Measurements from ENCODE around the gene THY1.
"Not testable (repeated sequence)": the region's sequence is repeated elsewhere in the genome, so short reads cannot be mapped to it uniquely, and the experiment has no call there.

Gene THY1

GRCh38 chr11:119445850-119446249, 22.9 kb upstream of the THY1 start:
- no peak for DNase-seq (ENCODE audit: low read depth in 2 of 3, low spot score in 2 of 3)

DNA sequence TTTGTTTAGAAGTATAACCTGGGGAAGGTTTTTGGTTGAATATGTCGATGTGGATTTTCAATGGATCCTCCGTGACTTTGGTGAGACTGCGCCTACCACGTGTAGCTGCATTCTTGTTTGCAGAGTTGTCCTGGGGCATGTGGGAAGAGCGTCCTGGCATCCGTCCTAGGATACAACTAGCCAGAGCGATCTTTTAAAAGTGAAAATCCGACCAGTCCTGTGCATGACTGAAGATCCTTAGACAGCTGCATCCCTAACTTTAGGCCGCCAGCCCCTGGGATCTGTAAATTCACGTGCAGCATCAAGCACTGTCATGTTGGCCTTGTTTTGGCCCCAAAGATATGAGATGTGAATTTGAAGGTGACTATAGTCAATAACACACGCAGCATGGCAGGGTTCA, 22.4 kb upstream of the THY1 start:
- no peak for DNase-seq (ENCODE audit: low read depth in 2 of 3, low spot score in 2 of 3)

- no peak for DNase-seq (ENCODE audit: low read depth in 2 of 3, low spot score in 2 of 3)
Measured at GRCh38 chr11:119441898-119442243, 18.9 kb upstream of the THY1 start.

DNA sequence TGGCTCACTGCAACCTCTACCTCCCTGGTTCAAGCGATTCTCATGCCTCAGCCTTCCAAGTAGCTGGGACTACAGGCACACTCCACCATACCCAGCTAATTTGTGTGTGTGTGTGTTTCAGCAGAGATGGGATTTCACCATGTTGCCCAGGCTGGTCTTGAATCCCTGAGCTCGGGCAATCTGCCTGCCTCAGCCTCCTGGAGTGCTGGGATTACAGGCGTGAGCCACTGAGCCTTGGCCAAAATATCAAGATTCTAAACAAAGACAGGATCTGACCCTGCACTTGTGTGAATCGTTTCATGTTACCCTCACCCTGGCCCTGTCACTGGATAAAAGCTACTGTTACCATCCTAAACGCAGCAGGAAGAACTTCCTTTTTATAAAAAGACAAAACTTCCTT, 15.6 kb upstream of the THY1 start:
- no peak for DNase-seq (ENCODE audit: low read depth in 2 of 3, low spot score in 2 of 3)

DNA sequence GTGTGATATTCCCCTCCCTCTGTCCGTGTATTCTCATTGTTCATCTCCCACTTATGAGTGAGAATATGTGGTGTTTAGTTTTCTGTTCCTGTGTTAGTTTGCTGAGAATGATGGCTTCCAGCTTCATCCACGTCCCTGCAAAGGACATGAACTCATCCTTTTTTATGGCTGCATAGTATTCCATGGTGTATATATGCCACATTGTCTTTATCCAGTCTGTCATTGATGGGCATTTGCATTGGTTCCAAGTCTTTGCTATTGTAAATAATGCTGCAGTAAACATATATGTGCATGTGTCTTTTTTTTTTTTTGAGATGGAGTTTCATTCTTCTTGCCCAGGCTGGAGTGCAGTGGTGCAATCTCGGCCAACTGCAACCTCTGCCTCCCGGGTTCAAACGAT, 14.5 kb upstream of the THY1 start:
- not testable (repeated sequence) for DNase-seq (ENCODE audit: low read depth in 2 of 3, low spot score in 2 of 3)

- no peak for DNase-seq (ENCODE audit: low read depth in 2 of 3, low spot score in 2 of 3)
Measured at GRCh38 chr11:119436711-119437110, 13.7 kb upstream of the THY1 start.

GRCh38 chr11:119436093-119436492, 13.1 kb upstream of the THY1 start:
- DNase-seq (ENCODE audit: low read depth in 2 of 3, low spot score in 2 of 3) = no peak

GRCh38 chr11:119434591-119435330, 11.8 kb upstream of the THY1 start:
- no peak for DNase-seq (ENCODE audit: low read depth in 2 of 3, low spot score in 2 of 3)

GRCh38 chr11:119433358-119433725, 10.4 kb upstream of the THY1 start:
- DNase-seq (ENCODE audit: low read depth in 2 of 3, low spot score in 2 of 3) = no peak

DNA sequence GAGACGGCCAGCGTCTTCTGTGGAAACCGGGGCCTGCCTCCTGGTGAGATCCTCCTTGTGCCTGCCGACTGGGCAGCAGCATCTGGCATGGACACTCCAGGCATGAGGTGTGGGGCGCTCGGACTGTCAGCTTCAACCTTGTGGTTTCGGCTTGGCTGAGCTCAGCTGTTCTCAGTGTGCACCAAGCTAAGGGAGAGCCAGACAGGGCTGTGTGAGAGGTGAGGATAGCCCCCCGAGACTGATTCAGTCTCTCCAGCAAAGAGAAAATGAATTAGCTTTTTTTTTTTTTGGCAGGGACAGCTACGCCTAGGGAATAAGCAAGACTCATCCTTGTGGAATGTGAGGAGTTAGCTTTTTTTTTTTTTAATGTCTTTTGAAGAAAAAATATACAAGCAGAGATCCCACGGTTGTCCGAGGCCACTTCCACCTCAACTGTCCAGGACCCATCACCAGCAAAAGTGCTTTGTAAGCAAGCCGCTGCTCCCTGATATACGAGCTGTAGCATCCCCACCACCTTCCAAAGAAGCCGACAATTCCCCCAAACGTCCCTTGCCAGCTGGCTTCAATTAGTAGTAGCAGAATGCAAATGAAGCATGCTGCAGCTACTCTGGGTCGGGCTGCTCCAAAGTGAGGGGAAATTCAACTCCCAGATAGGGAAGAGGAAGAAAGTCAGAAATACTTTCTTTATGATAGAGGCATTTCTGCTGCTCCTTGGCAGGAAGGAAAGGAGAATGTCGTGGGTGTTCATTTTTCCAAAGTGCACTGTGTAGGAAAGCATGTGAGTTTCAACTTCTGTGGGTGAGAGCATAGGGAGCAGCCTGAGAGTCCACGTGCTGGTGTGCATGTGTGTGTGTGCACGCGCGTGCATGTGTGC, 9.7 kb upstream of the THY1 start:
- DNase-seq (ENCODE audit: low read depth in 2 of 3, low spot score in 2 of 3) = no peak

- DNase-seq (ENCODE audit: low read depth in 2 of 3, low spot score in 2 of 3) = no peak
Measured at GRCh38 chr11:119431523-119431922, 8.6 kb upstream of the THY1 start.

- DNase-seq (ENCODE audit: low read depth in 2 of 3, low spot score in 2 of 3) = no peak
Measured at GRCh38 chr11:119427279-119427678, 4.3 kb upstream of the THY1 start.

DNA sequence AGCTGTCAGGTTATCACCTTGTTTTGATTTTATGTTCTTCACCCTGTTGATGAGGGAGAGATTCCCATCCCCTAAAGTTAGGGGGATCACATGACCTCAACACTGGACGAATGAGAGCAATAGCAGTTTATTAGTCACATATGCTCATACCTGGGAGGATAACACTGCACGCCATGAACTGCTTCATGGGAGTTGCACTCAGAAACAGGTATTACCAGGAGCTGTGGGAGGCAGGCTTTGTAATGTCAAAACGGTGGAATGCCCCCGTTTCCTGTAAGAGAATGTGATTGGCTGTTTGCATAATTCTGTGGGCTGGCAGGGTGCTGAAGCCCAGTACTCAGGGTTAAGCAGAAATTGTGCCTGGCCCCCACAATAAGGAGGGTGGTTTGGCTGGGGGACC, 3.2 kb upstream of the THY1 start:
- no peak for DNase-seq (ENCODE audit: low read depth in 2 of 3, low spot score in 2 of 3)

GRCh38 chr11:119424775-119425174, 1.8 kb upstream of the THY1 start:
- no peak for DNase-seq (ENCODE audit: low read depth in 2 of 3, low spot score in 2 of 3)

GRCh38 chr11:119424276-119424675, 1.3 kb upstream of the THY1 start:
- DNase-seq (ENCODE audit: low read depth in 2 of 3, low spot score in 2 of 3) = no peak

GRCh38 chr11:119423509-119424254, 710 bp upstream of the THY1 start:
- DNase-seq (ENCODE audit: low read depth in 2 of 3, low spot score in 2 of 3) = no peak

DNA sequence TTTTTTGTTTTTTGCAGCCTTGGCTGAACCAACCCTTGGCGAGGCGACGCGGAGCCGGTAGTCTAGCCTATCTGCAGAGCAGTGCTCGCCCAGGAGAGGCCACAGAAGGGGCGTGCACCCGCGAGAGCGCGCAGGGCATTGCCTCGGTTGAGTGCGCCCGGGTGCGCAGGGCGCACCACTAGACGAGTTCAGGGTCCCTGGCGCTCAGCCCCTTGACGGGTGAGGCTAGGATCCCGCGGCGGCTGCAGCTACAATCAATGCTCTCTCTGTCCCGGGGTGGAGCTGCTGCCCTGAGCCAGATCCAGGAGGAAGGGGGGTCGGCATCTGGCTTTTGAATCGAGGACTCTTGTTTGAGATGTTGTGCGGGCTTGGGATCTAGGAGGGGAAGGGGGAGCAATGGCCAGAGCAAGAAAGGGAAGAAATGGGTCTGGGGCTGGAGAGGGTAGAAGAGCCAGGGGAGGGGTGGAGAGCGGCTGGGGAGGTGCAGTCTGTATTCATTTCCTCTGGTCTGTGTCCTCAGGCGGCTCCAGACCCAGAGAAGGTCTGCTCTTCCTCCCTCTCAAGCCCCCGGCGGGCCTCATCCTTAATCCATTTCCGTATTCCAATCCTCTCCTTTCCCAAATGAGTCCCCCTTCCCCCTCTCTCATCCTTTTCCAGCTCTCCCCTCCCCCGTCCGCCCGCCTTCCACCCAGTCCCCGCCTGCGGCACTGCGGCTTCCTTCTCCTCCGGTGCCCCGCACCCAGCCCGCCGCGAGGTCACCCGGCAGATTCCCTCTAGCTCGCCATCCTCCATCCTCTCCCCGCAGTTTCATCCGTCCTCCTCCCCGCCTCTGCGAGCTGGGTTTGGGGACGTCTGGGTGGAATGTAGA, 797 bp downstream of the THY1 start:
- DNase-seq (ENCODE audit: low read depth in 2 of 3, low spot score in 2 of 3) = no peak

DNA sequence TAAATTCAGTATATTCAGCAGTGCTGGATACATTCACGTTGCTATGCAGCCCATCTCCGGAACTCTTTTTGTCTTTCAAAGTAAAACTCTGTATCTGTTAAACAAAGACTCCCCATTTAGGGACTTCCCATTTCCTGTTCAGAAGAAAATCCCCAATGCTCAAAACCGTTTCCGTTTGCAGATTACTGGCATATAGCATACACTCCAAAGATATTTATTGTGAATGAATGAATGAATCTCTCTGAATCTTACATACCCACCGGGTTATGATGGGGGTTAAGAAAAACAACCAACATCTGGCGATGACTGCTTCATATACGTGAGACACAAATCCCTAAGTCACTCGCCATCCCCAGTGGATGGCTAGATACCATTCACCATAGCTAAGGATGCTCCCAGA, 1.6 kb downstream of the THY1 start:
- DNase-seq (ENCODE audit: low read depth in 2 of 3, low spot score in 2 of 3) = no peak

DNA sequence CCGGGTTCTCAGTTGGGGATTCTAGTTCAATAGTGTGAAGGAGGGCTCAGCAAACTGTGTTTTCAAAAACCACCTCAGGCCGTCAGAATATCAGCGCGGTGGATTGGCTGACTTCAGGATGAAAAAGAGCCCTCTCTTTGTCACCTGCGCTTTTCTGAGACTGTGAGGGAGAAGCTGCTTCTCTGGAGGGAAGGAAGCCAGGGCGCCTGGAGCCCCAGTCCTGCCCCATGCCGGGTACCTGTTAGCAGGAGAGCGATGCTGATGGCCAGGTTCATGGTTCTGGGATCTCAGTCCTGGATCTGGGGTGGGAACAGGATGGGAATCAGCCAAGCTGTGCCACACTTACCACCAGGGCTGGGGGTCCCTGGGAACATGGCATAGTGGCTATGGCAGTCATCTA, 2.3 kb downstream of the THY1 start:
- no peak for DNase-seq (ENCODE audit: low read depth in 2 of 3, low spot score in 2 of 3)

GRCh38 chr11:119419834-119420492, 3.0 kb downstream of the THY1 start:
- no peak for DNase-seq (ENCODE audit: low read depth in 2 of 3, low spot score in 2 of 3)

- DNase-seq (ENCODE audit: low read depth in 2 of 3, low spot score in 2 of 3) = no peak
Measured at GRCh38 chr11:119419246-119419645, 3.7 kb downstream of the THY1 start.
